ENCODE results near the gene BTN2A1. TPM values are rescaled to one million over a fixed set of nuclear protein-coding genes. Genes with fewer than 3 reads are reported as not detected.
A peak's percentile ranks its signal among the peaks of the same experiment; 100 is the strongest.

Gene BTN2A1
- total and polyA plus RNA-seq, 9 of the 15 experiments (the other 6 are each of a cell fraction or from before 2014, with no cell fraction given) = 6.7 to 22.1 (median 16.4) TPM

- TF ChIP-seq ZNF589 (CRISPR knock-in tag; IDR thresholded peaks at IDR 0.05; ENCODE audit: low read depth) = no peak
- peak; percentile 61; the same call in 1 of the 2 replicates for TF ChIP-seq GTF2E2 (tag; IDR thresholded peaks at IDR 0.05)
- no peak for TF ChIP-seq ZNF717 (CRISPR knock-in tag; IDR thresholded peaks at IDR 0.05)
Measured at GRCh38 chr6:26473758-26474438, 16.1 kb downstream of the BTN2A1 start (continued).

- Histone ChIP-seq H3K4me2 (ENCODE audit: insufficient read depth, low read length) (peak overlapping the region; percentile 74), H3K4me3 (peak overlapping the region; percentile 26; the same call in 1 of the 2 replicates), H3K9me3 (replicated peaks; ENCODE audit: control insufficient read depth, insufficient read depth, low read depth, low read length) (0 out of 2 replicates have a peak, but pooled peaks cover 6% of the 10 kb centered on the region), H3K4me1 (replicated peaks in 1 of 2; ENCODE audit: control insufficient read depth in 2 of 2, insufficient read depth in 2 of 2, low read length in 2 of 2) (peaks cover 32 to 52% of the 10 kb centered on the region in 2 experiments), H3K9me1 (ENCODE audit: control insufficient read depth, insufficient read depth, low read length) (no peaks in the 10 kb centered on the region), H3K9ac (ENCODE audit: insufficient read depth in 1 of 2, low read depth in 2 of 2, low read length in 2 of 2) (peak overlapping the region in 1 of 2 experiments; percentile 76; a peak in 3 of 4 replicates), H3K36me3 (ENCODE audit: control insufficient read depth, insufficient read depth, low read length) (no peaks in the 10 kb centered on the region; the same call in 2 of the 3 replicates), H3K27ac (ENCODE audit: extremely low read depth, low read depth, low read length) (peak overlapping the region; percentile 75), H4K20me1 (replicated peaks; ENCODE audit: control insufficient read depth, insufficient read depth, low read length) (no peaks in the 10 kb centered on the region), H3K27me3 (ENCODE audit: control insufficient read depth in 2 of 2, insufficient read depth in 2 of 2, low read length in 2 of 2) (no peaks in the 10 kb centered on the region), H3K79me2 (ENCODE audit: control insufficient read depth, insufficient read depth, low read length) (no peaks in the 10 kb centered on the region), H2AFZ (ENCODE audit: low read depth, low read length) (peak overlapping the region; percentile 95)
- WGBS (ENCODE audit: insufficient coverage, low coverage, missing lambda C conversion rate) = 67% methylated on average over 2 of the region's 2 CpGs
- ChIA-PET CTCF (ENCODE audit: low intra/inter-chr PET ratio) (interaction anchor here (0.6 kb wide), 1 partner anchor 52 kb away, joined by 4 read pairs; no protein-coding TSS in a partner anchor), POLR2A (interaction anchor here (0.6 to 2.5 kb wide), 18 partner anchors 10 to 1280 kb away, joined by 3 to 18 read pairs (median 4); a partner anchor contains a TSS)
- intact Hi-C loops (cut with micrococcal nuclease) (no loop called here), in situ Hi-C loops (cut with MboI) (no loop called here)
- DNase-seq (ENCODE audit: extremely low read depth in 1 of 4, low spot score in 3 of 4) (no peak), FAIRE-seq (no peak), ATAC-seq (peak; percentile 4; the same call in 2 of the 3 replicates)
- BruUV-seq (replicated peaks) = no TSS peak
- peak in 1 of 3 experiments; percentile 39; a peak in 1 of 6 replicates for TF ChIP-seq ZBTB11 (CRISPR knock-in tag; IDR thresholded peaks at IDR 0.05)
- no peak for TF ChIP-seq SRSF7 (optimal IDR thresholded peaks at IDR 0.05; ENCODE audit: low read depth, low read length)
- TF ChIP-seq NR1H2 (CRISPR knock-in tag; IDR thresholded peaks at IDR 0.05) = no peak
- no peak for TF ChIP-seq BRD4 (IDR thresholded peaks at IDR 0.05)
- peak; percentile 15; the same call in 1 of the 2 replicates for TF ChIP-seq FOXJ2 (tag; IDR thresholded peaks at IDR 0.05)
- TF ChIP-seq TAF15 (IDR thresholded peaks at IDR 0.05; ENCODE audit: low read depth, low read length) = no peak
- TF ChIP-seq NFRKB (IDR thresholded peaks at IDR 0.05; ENCODE audit: low read depth) = peak; percentile 78
- TF ChIP-seq SUPT5H (IDR thresholded peaks at IDR 0.05) = no peak
- no peak for TF ChIP-seq KLF16 (IDR thresholded peaks at IDR 0.05)
- no peak for TF ChIP-seq MYBL2 (IDR thresholded peaks at IDR 0.05; ENCODE audit: low read depth)
- no peak for TF ChIP-seq MYBL2 (CRISPR knock-in tag; IDR thresholded peaks at IDR 0.05; ENCODE audit: borderline replicate concordance)
- no peak for TF ChIP-seq NONO (IDR thresholded peaks at IDR 0.05; ENCODE audit: low read depth in 2 of 2, low read length in 1 of 2)
- TF ChIP-seq CHCHD3 (CRISPR knock-in tag; IDR thresholded peaks at IDR 0.05) = no peak
- no peak for TF ChIP-seq CGGBP1 (CRISPR knock-in tag; IDR thresholded peaks at IDR 0.05)
- TF ChIP-seq SIN3A (IDR thresholded peaks at IDR 0.05; ENCODE audit: borderline replicate concordance in 2 of 2, control insufficient read depth in 1 of 2, low read depth in 2 of 2, low read length in 2 of 2) = no peak
Measured at GRCh38 chr6:26474439-26474881, 16.7 kb downstream of the BTN2A1 start.
